ENCODE data around the gene GPATCH4. TPM values are rescaled to one million over a fixed set of nuclear protein-coding genes. Genes with fewer than 3 reads are reported as not detected.

GPATCH4 gene
- total RNA-seq: 14.1 TPM
- long read RNA-seq, transcript GPATCH4-202 (7 exons, 934 nt): major isoform, 6 of 16 reads
- long read RNA-seq, transcript GPATCH4-201 (8 exons, 1,972 nt): major isoform, 6 of 16 reads
- long read RNA-seq, partial matches to known transcripts: 1 of 16 reads
- long read RNA-seq, other reads (novel, unspliced or antisense): 2 of 16 reads

- ATAC-seq (peak; percentile 87), DNase-seq (peak; percentile 77)
- intact Hi-C loops (cut with micrococcal nuclease): no loop called here
These were observed at the start of gene GPATCH4 for GRCh38 chr1:156601122-156601830. Gene GPATCH4 (minus strand): TSS chr1:156601479.

- DNase-seq (no peak), ATAC-seq (no peak)
- intact Hi-C loops (cut with micrococcal nuclease): no loop called here
These were observed 47.7 kb upstream of the GPATCH4 start for GRCh38 chr1:156648951-156649350.

GRCh38 chr1:156648496-156648895, 47.2 kb upstream of the GPATCH4 start:
- DNase-seq (no peak), ATAC-seq (no peak)
- intact Hi-C loops (cut with micrococcal nuclease): no loop called here

GRCh38 chr1:156647351-156647750, 46.1 kb upstream of the GPATCH4 start:
- intact Hi-C loops (cut with micrococcal nuclease): no loop called here
- no peak for DNase-seq
- ATAC-seq: no peak

GRCh38 chr1:156646738-156647211, 45.5 kb upstream of the GPATCH4 start:
- intact Hi-C loops (cut with micrococcal nuclease): no loop called here
- ATAC-seq (no peak), DNase-seq (no peak)

- intact Hi-C loops (cut with micrococcal nuclease): no loop called here
These were observed 44.4 kb upstream of the GPATCH4 start for GRCh38 chr1:156645666-156646065.

GRCh38 chr1:156645056-156645455, 43.8 kb upstream of the GPATCH4 start:
- ATAC-seq (no peak), DNase-seq (no peak)
- intact Hi-C loops (cut with micrococcal nuclease): no loop called here

More at GRCh38 chr1:156645666-156646065, 44.4 kb upstream of the GPATCH4 start:
- no peak for DNase-seq
- ATAC-seq: no peak

- no peak for DNase-seq
- intact Hi-C loops (cut with micrococcal nuclease): no loop called here
- ATAC-seq: no peak
These were observed 43.4 kb upstream of the GPATCH4 start for GRCh38 chr1:156644640-156645039.

- no peak for DNase-seq
- intact Hi-C loops (cut with micrococcal nuclease): no loop called here
- no peak for ATAC-seq
These were observed 42.9 kb upstream of the GPATCH4 start for GRCh38 chr1:156644146-156644545.

GRCh38 chr1:156643778-156644092, 42.5 kb upstream of the GPATCH4 start:
- intact Hi-C loops (cut with micrococcal nuclease): no loop called here
- DNase-seq: no peak

GRCh38 chr1:156643049-156643777, 41.9 kb upstream of the GPATCH4 start:
- intact Hi-C loops (cut with micrococcal nuclease): no loop called here
- DNase-seq: no peak
- no peak for ATAC-seq

More at GRCh38 chr1:156643778-156644092, 42.5 kb upstream of the GPATCH4 start:
- ATAC-seq: no peak

- ATAC-seq (peak; percentile 23), DNase-seq (no peak)
- intact Hi-C loops (cut with micrococcal nuclease): no loop called here
These were observed 41.2 kb upstream of the GPATCH4 start for GRCh38 chr1:156642265-156643048.

- peak; percentile 82 for ATAC-seq
- intact Hi-C loops (cut with micrococcal nuclease): no loop called here
- DNase-seq: peak; percentile 52
These were observed 40.5 kb upstream of the GPATCH4 start, which contains the start of gene BCAN for GRCh38 chr1:156641761-156642264. Gene BCAN (plus strand): TSS chr1:156642117. CDS start chr1:156646055, 3,938 bp downstream.

GRCh38 chr1:156640842-156641706, 39.8 kb upstream of the GPATCH4 start:
- ATAC-seq (no peak), DNase-seq (no peak)
- intact Hi-C loops (cut with micrococcal nuclease): no loop called here

GRCh38 chr1:156639601-156640101, 38.4 kb upstream of the GPATCH4 start:
- DNase-seq (no peak), ATAC-seq (no peak)
- intact Hi-C loops (cut with micrococcal nuclease): no loop called here

GRCh38 chr1:156638189-156638985, 37.1 kb upstream of the GPATCH4 start:
- DNase-seq (no peak), ATAC-seq (no peak)
- intact Hi-C loops (cut with micrococcal nuclease): no loop called here

- DNase-seq (no peak), ATAC-seq (no peak)
- intact Hi-C loops (cut with micrococcal nuclease): no loop called here
These were observed 31.1 kb upstream of the GPATCH4 start for GRCh38 chr1:156632355-156632754.

All from left ventricle myocardium superior (tissue), 1 donor.